Upper lobe of left lung (tissue), 4 donors: Measurements from ENCODE around the gene ITCH.
"Not testable (repeated sequence)": the region's sequence is repeated elsewhere in the genome, so short reads cannot be mapped to it uniquely, and the experiment has no call there.

Experiments
- POLR2A ChIP-seq, 4 donors: fragments of 450-650 bp; IDR thresholded peaks; one replicate each; pipeline ENCODE4 v1.5.1; 2016 to 2017; ENCODE audit warnings: antibody characterized with exemption in 4 of 4, mild to moderate bottlenecking in 2 of 4
- TF ChIP-seq, protein P1 (sequence below), 6 experiments: fragments of 450-650 bp in 4 of 6; fragments of 200-600 bp in 2 of 6; sonication (generic) in 2 of 6; IDR thresholded peaks; one replicate each; pipeline ENCODE4 v1.5.1; 2016 to 2019; ENCODE audit warnings: antibody characterized with exemption in 6 of 6

DNA sequence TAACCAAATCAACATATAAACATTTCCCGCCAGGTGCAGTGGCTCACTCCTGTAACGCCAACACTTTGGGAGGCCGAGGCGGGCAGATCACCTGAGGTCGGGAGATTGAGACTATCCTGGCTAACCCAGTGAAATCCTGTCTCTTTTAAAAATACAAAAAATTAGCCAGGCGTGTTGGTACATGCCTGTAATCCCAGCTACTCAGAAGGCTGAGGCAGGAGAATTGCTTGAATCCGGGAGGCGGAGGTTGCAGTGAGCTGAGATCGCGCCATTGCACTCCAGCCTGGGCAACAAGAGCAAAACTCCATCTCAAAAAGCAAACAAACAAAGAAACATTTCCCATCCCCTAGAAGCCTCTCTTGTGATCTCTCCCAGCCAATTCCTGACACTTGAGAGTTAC is 22.3 kb upstream of the ITCH start:
- TF ChIP-seq POLR2A (IDR thresholded peaks at IDR 0.05) = not testable (repeated sequence)
- TF ChIP-seq, protein P1, sequence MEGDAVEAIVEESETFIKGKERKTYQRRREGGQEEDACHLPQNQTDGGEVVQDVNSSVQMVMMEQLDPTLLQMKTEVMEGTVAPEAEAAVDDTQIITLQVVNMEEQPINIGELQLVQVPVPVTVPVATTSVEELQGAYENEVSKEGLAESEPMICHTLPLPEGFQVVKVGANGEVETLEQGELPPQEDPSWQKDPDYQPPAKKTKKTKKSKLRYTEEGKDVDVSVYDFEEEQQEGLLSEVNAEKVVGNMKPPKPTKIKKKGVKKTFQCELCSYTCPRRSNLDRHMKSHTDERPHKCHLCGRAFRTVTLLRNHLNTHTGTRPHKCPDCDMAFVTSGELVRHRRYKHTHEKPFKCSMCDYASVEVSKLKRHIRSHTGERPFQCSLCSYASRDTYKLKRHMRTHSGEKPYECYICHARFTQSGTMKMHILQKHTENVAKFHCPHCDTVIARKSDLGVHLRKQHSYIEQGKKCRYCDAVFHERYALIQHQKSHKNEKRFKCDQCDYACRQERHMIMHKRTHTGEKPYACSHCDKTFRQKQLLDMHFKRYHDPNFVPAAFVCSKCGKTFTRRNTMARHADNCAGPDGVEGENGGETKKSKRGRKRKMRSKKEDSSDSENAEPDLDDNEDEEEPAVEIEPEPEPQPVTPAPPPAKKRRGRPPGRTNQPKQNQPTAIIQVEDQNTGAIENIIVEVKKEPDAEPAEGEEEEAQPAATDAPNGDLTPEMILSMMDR (IDR thresholded peaks at IDR 0.05) = not testable (repeated sequence)
